HL-60 (cell line): ENCODE data around the gene LARP1.

Source experiments
- CTCF ChIP-seq: IDR thresholded peaks from one replicate; pipeline ENCODE4 v1.5.1; 2011; ENCODE audit warnings: low read length, control low read depth, inconsistent platforms; ENCODE audit not compliant: insufficient read depth
- POLR2AphosphoS5 ChIP-seq: IDR thresholded peaks from 2 replicates; pipeline ENCODE4 v1.6.1; 2012; ENCODE audit warnings: low read depth
- REST ChIP-seq: IDR thresholded peaks from 2 replicates; pipeline ENCODE4 v1.6.1; 2012; ENCODE audit warnings: low read depth; ENCODE audit not compliant: insufficient replicate concordance

- TF ChIP-seq CTCF (no peak), POLR2AphosphoS5 (no peak), REST (no peak)
These were observed 75.4 kb downstream of the LARP1 start for GRCh38 chr5:154830596-154830995.
